ENCODE measurements around the gene SCAMP2.

GRCh38 chr15:74866090-74866489, 7.1 kb downstream of the SCAMP2 start:
- TF ChIP-seq POLR2A (IDR thresholded peaks at IDR 0.05) (no peak), CTCF (IDR thresholded peaks at IDR 0.05) (no peak), POLR2AphosphoS5 (IDR thresholded peaks at IDR 0.05) (no peak)
